Measurements from ENCODE around the gene IDUA.
A peak's percentile ranks its signal among the peaks of the same experiment; 100 is the strongest.
"Not testable (repeated sequence)": the region's sequence is repeated elsewhere in the genome, so short reads cannot be mapped to it uniquely, and the experiment has no call there.

Gene IDUA

GRCh38 chr4:986879-987623 is at the start of gene IDUA:
TSS of gene IDUA (plus strand) at chr4:987044. CDS start at chr4:987085, 41 bp downstream.
- DNase-seq (ENCODE audit: low read depth in 2 of 2) = peak; percentile 69 to 84

GRCh38 chr4:939508-939907 is 47.3 kb upstream of the IDUA start:
- not testable (repeated sequence) for DNase-seq (ENCODE audit: low read depth in 2 of 2)

GRCh38 chr4:945274-946102 is 41.4 kb upstream of the IDUA start:
- DNase-seq (ENCODE audit: low read depth in 2 of 2) = no peak

GRCh38 chr4:946103-946450 is 40.8 kb upstream of the IDUA start:
- no peak for DNase-seq (ENCODE audit: low read depth in 2 of 2)

GRCh38 chr4:946517-947471 is 40.0 kb upstream of the IDUA start:
- no peak for DNase-seq (ENCODE audit: low read depth in 2 of 2)

GRCh38 chr4:947491-947971 is 39.3 kb upstream of the IDUA start:
- no peak for DNase-seq (ENCODE audit: low read depth in 2 of 2)

- DNase-seq (ENCODE audit: low read depth in 2 of 2) = no peak
Measured at GRCh38 chr4:948101-948935, 38.5 kb upstream of the IDUA start.

GRCh38 chr4:948936-949300 is 37.9 kb upstream of the IDUA start:
- no peak for DNase-seq (ENCODE audit: low read depth in 2 of 2)

GRCh38 chr4:949656-950055 is 37.2 kb upstream of the IDUA start:
- DNase-seq (ENCODE audit: low read depth in 2 of 2) = no peak

GRCh38 chr4:950136-951020 is 36.5 kb upstream of the IDUA start:
- DNase-seq (ENCODE audit: low read depth in 2 of 2) = no peak

GRCh38 chr4:951186-951585 is 35.7 kb upstream of the IDUA start:
- DNase-seq (ENCODE audit: low read depth in 2 of 2) = no peak

GRCh38 chr4:951594-952468 is 35.0 kb upstream of the IDUA start:
- no peak for DNase-seq (ENCODE audit: low read depth in 2 of 2)

GRCh38 chr4:952881-953573 is 33.8 kb upstream of the IDUA start:
- DNase-seq (ENCODE audit: low read depth in 2 of 2) = no peak

- DNase-seq (ENCODE audit: low read depth in 2 of 2) = no peak
Measured at GRCh38 chr4:953574-953915, 33.3 kb upstream of the IDUA start.

- DNase-seq (ENCODE audit: low read depth in 2 of 2) = no peak
Measured at GRCh38 chr4:954211-955020, 32.4 kb upstream of the IDUA start.

- DNase-seq (ENCODE audit: low read depth in 2 of 2) = no peak
Measured at GRCh38 chr4:955161-955921, 31.5 kb upstream of the IDUA start.

- DNase-seq (ENCODE audit: low read depth in 2 of 2) = no peak
Measured at GRCh38 chr4:955931-956381, 30.9 kb upstream of the IDUA start.

Measured in activated CD4-positive, alpha-beta T cell treated with anti-CD3 and anti-CD28 coated beads for 24 hours (primary cell).